PC-9 (cell line): ENCODE results near the gene RCC2. TPM values are rescaled to one million over a fixed set of nuclear protein-coding genes. Genes with fewer than 3 reads are reported as not detected.

ENCODE experiments used
- BruUV-seq: library from RNA; stranded (reverse); fragments of 400-500 nt; replicated peaks from 2 replicates; lab custom pipeline; 2021; lab: Mats Ljungman, UMichigan
- CTCF ChIA-PET: fragments of 300-600 bp; sonication (Branson Sonifier 250); formaldehyde crosslinking; loops from one replicate; lab custom pipeline; 2022; ENCODE audit warnings: antibody characterized with exemption; lab: Charles Lee
- POLR2A ChIA-PET: fragments of 300-600 bp; sonication (Branson Sonifier 250); formaldehyde crosslinking; loops from one replicate; lab custom pipeline; 2022; ENCODE audit warnings: antibody characterized with exemption; ENCODE audit not compliant: unreplicated experiment; lab: Charles Lee
- DNase-seq, 2 experiments: peaks; one replicate each; pipeline versions ENCODE4 v3.0.0 to v3.0.0-alpha.2; 2015 to 2022; ENCODE audit warnings: mixed read lengths in 1 of 2
- H2AFZ ChIP-seq: fragments of 200-600 bp; sonication (generic); 2 replicates; pipeline ENCODE4 v1.8.1; 2017; ENCODE audit warnings: antibody characterized with exemption
- H3F3A ChIP-seq: fragments of 200-600 bp; sonication (generic); 2 replicates; pipeline ENCODE4 v1.8.1; 2017; ENCODE audit warnings: antibody characterized with exemption, mild to moderate bottlenecking, low read depth; ENCODE audit not compliant: insufficient read depth
- H3K27ac ChIP-seq: fragments of 200-600 bp; sonication (generic); 2 replicates; pipeline ENCODE4 v1.6.1; 2016; ENCODE audit warnings: mixed run types
- H3K27me3 ChIP-seq: fragments of 200-600 bp; sonication (generic); 2 replicates; pipeline ENCODE4 v1.6.1; 2016; ENCODE audit warnings: low read depth, mixed run types; ENCODE audit not compliant: insufficient read depth
- H3K36me3 ChIP-seq: fragments of 200-600 bp; sonication (generic); 2 replicates; pipeline ENCODE4 v1.6.1; 2016; ENCODE audit warnings: low read depth, mixed run types
- H3K4me1 ChIP-seq: fragments of 200-600 bp; sonication (generic); replicated peaks from 2 replicates; pipeline ENCODE4 v1.6.1; 2016; ENCODE audit warnings: mixed run types; ENCODE audit not compliant: insufficient read depth
- H3K4me2 ChIP-seq: fragments of 200-600 bp; sonication (generic); 2 replicates; pipeline ENCODE4 v1.6.1; 2017; ENCODE audit warnings: mixed run types
- H3K4me3 ChIP-seq: fragments of 200-600 bp; sonication (generic); 2 replicates; pipeline ENCODE4 v1.6.1; 2016; ENCODE audit warnings: mixed run types
- H3K79me2 ChIP-seq: fragments of 200-600 bp; sonication (generic); 2 replicates; pipeline ENCODE4 v1.6.1; 2017; ENCODE audit warnings: low read depth, mixed run types
- H3K9me2 ChIP-seq: fragments of 200-600 bp; sonication (generic); 2 replicates; pipeline ENCODE4 v1.8.1; 2017; ENCODE audit warnings: mild to moderate bottlenecking; ENCODE audit not compliant: insufficient read depth
- H3K9me3 ChIP-seq: fragments of 200-600 bp; sonication (generic); 2 replicates; pipeline ENCODE4 v1.8.1; 2016; ENCODE audit warnings: low read depth; ENCODE audit not compliant: insufficient read depth
- H4K20me1 ChIP-seq: fragments of 200-600 bp; sonication (generic); 2 replicates; pipeline ENCODE4 v1.8.1; 2017; ENCODE audit not compliant: insufficient read depth
- EZH2 ChIP-seq: fragments of 200-600 bp; sonication (generic); IDR thresholded peaks from 2 replicates; pipeline ENCODE4 v1.8.0; 2017; ENCODE audit warnings: antibody characterized with exemption, low read depth
- intact Hi-C: fragments of 100-400 bp; cut with micrococcal nuclease; formaldehyde crosslinking; loops from one replicate; pipeline ENCODE4 v1.10.0; 2022; ENCODE audit not compliant: unreplicated experiment
- total RNA-seq: library from RNA; stranded (reverse); gene quantifications from 2 replicates; pipeline ENCODE4 v1.2.3, GENCODE V29; 2021
- TF ChIP-seq, protein P1 (sequence below): fragments of 200-600 bp; sonication (generic); conservative IDR thresholded peaks from 2 replicates; pipeline ENCODE4 v1.6.1; 2017; ENCODE audit warnings: mixed run types, antibody characterized with exemption, mild to moderate bottlenecking, moderate library complexity

Gene RCC2
- total RNA-seq, 1 experiment from 2014 or later: 170 TPM

DNA sequence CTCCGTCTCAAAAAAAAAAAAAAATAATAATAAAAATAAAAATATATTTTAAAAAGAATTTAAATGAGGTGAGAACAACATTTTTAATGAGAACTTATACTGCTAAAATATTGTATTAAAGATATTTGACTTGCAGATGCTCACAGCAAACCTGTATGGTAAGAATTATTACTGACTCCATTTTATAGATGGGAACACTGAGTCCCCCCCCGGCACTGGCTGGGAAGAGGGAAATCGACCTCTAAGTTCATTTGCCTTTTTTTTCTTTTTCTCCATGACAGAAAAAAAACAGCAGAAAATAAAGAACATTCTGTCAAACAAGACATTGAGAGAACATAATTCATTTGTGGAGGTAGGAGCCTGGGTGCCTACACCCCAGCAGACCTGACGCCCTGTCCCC lies 80.9 kb downstream of the RCC2 start:
- H4K20me1 ChIP-seq: no peaks in the 10 kb centered on the region
- H3F3A ChIP-seq: no peaks in the 10 kb centered on the region
- no peaks in the 10 kb centered on the region for H3K9me2 ChIP-seq
- TF ChIP-seq, protein P1, sequence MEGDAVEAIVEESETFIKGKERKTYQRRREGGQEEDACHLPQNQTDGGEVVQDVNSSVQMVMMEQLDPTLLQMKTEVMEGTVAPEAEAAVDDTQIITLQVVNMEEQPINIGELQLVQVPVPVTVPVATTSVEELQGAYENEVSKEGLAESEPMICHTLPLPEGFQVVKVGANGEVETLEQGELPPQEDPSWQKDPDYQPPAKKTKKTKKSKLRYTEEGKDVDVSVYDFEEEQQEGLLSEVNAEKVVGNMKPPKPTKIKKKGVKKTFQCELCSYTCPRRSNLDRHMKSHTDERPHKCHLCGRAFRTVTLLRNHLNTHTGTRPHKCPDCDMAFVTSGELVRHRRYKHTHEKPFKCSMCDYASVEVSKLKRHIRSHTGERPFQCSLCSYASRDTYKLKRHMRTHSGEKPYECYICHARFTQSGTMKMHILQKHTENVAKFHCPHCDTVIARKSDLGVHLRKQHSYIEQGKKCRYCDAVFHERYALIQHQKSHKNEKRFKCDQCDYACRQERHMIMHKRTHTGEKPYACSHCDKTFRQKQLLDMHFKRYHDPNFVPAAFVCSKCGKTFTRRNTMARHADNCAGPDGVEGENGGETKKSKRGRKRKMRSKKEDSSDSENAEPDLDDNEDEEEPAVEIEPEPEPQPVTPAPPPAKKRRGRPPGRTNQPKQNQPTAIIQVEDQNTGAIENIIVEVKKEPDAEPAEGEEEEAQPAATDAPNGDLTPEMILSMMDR: no peak
- TF ChIP-seq EZH2: no peak
- CTCF ChIA-PET: no interaction called here
- no peaks in the 10 kb centered on the region for H3K79me2 ChIP-seq
- H2AFZ ChIP-seq: no peak overlapping the region
- no peak overlapping the region for H3K4me3 ChIP-seq
- H3K9me3 ChIP-seq: no peaks in the 10 kb centered on the region
- intact Hi-C loops: no loop called here
- POLR2A ChIA-PET: no interaction called here
- H3K27ac ChIP-seq: no peak overlapping the region
- no TSS peak for BruUV-seq
- no peaks in the 10 kb centered on the region for H3K27me3 ChIP-seq
- H3K36me3 ChIP-seq: no peaks in the 10 kb centered on the region
- DNase-seq: no peak
- H3K4me1 ChIP-seq: no peaks in the 10 kb centered on the region
- H3K4me2 ChIP-seq: no peak overlapping the region

Other genes with a start within 250 kb of the RCC2 start
- gene PADI1, start 234.5 kb downstream of the RCC2 start, total RNA-seq: 27.7 and 28.3 TPM in 2 replicates
- 1.1 and 5.0 TPM in 2 replicates for gene PADI3, start 190.6 kb downstream of the RCC2 start, total RNA-seq
- gene PADI4, start 131.5 kb downstream of the RCC2 start, total RNA-seq: 3.1 and 7.7 TPM in 2 replicates
- 0.20 TPM in 1 of 2 replicates, not detected in the other for gene PADI6, start 67.5 kb downstream of the RCC2 start, total RNA-seq
- gene ARHGEF10L, start 100.0 kb upstream of the RCC2 start, total RNA-seq: 21.6 and 25.4 TPM in 2 replicates